ENCODE measurements around the gene WFIKKN1. TPM values are rescaled to one million over a fixed set of nuclear protein-coding genes. Genes with fewer than 3 reads are reported as not detected.

Gene WFIKKN1
- total and polyA plus RNA-seq, 2 of the 13 experiments (the other 11 are each of a cell fraction or from before 2014, with no cell fraction given): 1.7 to 4.9 TPM

DNA sequence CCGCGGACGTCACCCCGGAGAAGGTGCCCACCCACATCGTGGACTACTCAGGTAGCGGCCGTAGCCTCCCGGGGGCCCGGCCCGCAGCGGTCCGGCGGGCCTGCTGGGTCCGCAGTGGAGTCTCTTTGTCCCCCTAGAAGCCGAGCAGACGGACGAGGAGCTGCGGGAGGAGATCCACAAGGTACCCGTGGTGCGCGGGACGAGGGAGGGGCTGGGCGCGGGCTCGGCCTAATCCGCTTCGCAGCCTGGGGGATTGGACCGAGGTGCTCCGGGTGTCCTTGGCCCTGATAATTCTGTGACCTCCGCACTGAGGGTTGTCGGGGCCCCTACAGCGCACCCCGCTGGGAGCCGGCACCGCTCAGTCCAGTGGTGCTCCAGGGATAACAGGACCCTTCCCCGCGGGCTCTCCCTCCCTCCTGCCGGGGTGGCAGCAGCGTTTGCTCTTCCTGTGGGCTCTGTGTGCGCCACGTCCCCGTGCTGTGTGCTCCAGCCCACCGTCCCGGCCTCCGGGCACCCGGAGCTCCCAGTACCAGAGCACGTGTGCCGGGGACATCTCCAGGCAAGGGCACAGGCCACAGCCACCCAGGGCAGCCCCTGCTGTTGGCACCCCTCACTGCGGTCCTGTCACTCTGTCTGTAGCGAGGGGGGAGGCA is 37.9 kb downstream of the WFIKKN1 start (continued):
- no peak for TF ChIP-seq ZFY (CRISPR knock-in tag; IDR thresholded peaks at IDR 0.05)
- no peak for TF ChIP-seq SAP130 (CRISPR knock-in tag; IDR thresholded peaks at IDR 0.05; ENCODE audit: low read depth)
- no peak for TF ChIP-seq NRL (CRISPR knock-in tag; IDR thresholded peaks at IDR 0.05; ENCODE audit: borderline replicate concordance)
- TF ChIP-seq, protein P1, sequence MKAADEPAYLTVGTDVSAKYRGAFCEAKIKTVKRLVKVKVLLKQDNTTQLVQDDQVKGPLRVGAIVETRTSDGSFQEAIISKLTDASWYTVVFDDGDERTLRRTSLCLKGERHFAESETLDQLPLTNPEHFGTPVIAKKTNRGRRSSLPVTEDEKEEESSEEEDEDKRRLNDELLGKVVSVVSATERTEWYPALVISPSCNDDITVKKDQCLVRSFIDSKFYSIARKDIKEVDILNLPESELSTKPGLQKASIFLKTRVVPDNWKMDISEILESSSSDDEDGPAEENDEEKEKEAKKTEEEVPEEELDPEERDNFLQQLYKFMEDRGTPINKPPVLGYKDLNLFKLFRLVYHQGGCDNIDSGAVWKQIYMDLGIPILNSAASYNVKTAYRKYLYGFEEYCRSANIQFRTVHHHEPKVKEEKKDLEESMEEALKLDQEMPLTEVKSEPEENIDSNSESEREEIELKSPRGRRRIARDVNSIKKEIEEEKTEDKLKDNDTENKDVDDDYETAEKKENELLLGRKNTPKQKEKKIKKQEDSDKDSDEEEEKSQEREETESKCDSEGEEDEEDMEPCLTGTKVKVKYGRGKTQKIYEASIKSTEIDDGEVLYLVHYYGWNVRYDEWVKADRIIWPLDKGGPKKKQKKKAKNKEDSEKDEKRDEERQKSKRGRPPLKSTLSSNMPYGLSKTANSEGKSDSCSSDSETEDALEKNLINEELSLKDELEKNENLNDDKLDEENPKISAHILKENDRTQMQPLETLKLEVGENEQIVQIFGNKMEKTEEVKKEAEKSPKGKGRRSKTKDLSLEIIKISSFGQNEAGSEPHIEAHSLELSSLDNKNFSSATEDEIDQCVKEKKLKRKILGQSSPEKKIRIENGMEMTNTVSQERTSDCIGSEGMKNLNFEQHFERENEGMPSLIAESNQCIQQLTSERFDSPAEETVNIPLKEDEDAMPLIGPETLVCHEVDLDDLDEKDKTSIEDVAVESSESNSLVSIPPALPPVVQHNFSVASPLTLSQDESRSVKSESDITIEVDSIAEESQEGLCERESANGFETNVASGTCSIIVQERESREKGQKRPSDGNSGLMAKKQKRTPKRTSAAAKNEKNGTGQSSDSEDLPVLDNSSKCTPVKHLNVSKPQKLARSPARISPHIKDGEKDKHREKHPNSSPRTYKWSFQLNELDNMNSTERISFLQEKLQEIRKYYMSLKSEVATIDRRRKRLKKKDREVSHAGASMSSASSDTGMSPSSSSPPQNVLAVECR (CRISPR knock-in tag; IDR thresholded peaks at IDR 0.05; ENCODE audit: borderline replicate concordance): no peak; the same call in 1 of the 2 replicates
- TF ChIP-seq KLF15 (CRISPR knock-in tag; IDR thresholded peaks at IDR 0.05; ENCODE audit: borderline replicate concordance): no peak
- no peak for TF ChIP-seq ZMYM2 (CRISPR knock-in tag; IDR thresholded peaks at IDR 0.05)
- TF ChIP-seq ZBTB8A (CRISPR knock-in tag; IDR thresholded peaks at IDR 0.05; ENCODE audit: borderline replicate concordance, low read depth): no peak
- TF ChIP-seq KIAA2018 (CRISPR knock-in tag; IDR thresholded peaks at IDR 0.05; ENCODE audit: borderline replicate concordance): no peak
- no peak for TF ChIP-seq ZNF510 (CRISPR knock-in tag; IDR thresholded peaks at IDR 0.05; ENCODE audit: low read depth)
- no peak for TF ChIP-seq KLF16 (CRISPR knock-in tag; IDR thresholded peaks at IDR 0.05)
- TF ChIP-seq SOX13 (IDR thresholded peaks at IDR 0.05): no peak
- TF ChIP-seq SOX13 (CRISPR knock-in tag; conservative IDR thresholded peaks at IDR 0.05 in 1 of 2, IDR thresholded peaks at IDR 0.05 in 1 of 2): no peak
- no peak for TF ChIP-seq POLR2AphosphoS5 (IDR thresholded peaks at IDR 0.05; ENCODE audit: low read depth, low read length)
- no peak for TF ChIP-seq ZNF598 (CRISPR knock-in tag; IDR thresholded peaks at IDR 0.05; ENCODE audit: borderline replicate concordance)
- no peak for TF ChIP-seq TFE3 (CRISPR knock-in tag; IDR thresholded peaks at IDR 0.05)
- no peak for TF ChIP-seq RCOR2 (CRISPR knock-in tag; IDR thresholded peaks at IDR 0.05)
